ENCODE results near the gene PRICKLE4.

The PRICKLE4 gene, protein sequence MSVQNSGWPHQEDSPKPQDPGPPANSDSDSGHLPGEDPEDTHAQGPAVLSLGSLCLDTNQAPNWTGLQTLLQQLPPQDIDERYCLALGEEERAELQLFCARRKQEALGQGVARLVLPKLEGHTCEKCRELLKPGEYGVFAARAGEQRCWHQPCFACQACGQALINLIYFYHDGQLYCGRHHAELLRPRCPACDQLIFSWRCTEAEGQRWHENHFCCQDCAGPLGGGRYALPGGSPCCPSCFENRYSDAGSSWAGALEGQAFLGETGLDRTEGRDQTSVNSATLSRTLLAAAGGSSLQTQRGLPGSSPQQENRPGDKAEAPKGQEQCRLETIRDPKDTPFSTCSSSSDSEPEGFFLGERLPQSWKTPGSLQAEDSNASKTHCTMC

DNA sequence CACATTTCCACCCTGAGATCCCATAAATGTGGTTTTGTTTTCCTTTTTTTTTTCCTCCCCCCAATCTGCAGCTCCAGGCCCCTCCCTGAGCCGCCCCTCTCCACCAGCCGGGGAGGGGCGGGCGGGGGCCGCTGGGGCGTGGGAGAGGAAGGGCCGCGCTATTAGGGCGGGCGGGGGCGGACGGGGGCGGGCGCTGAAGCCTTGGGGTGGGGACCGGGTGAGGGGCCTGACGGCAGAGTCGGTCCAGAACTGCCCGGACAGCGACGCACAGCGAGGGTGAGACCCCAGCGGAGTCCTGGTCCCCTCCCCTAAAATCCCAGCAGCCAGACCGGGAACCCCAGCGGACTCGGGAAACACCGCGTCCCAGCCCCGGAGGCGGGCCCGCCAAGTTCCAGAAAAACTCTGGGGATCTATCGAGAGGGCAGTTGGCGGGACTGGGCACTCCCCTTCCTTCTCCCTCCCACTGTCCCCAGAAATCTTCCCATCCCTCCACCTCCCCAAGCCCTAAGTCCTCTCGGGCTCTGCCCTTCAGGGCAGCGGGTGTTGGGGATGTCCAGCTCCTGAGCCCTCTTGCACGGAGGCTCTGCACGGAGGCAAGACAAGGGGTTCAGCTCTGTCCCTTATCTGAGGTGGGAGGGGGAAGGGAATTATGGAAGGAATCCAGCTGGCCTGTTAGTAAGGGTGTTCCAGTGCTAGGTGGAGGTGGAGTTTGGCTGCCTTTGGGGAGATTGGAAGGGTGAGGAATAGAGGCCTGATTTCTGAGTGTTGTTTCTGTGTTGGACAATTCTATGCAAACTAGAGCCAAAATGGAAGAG lies at the start of gene PRICKLE4:
Gene PRICKLE4, plus strand, starts transcription at position 232 of the 815 bp plus-strand sequence. CDS start 2,692 bp downstream, outside the sequence.
- no peak for DNase-seq (ENCODE audit: low read depth in 2 of 2)

DNA sequence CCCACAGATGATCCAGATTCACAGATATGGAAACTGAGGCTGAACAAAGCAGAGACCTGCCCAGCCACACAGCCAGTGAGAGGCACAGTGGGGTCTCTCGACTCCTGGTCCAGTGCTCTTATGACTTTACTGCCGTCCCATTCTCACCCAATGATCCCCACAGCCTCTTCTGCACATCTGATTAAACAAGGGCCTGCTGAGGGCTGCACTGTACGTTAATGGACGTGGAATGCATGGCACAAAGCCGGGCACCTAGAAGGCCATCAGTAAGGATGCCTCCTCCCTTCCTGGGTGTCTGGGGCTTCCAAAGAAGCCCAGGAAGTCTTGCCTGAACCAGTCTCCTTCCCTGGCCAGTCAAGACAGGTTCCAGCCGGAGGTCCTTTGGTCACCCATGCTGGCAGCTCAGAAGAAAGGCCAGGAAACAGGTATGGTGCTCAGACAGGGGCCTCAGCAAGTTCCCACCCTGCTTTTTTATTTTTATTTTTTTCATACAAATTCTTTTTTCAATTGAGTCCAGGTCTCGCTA lies 49.0 kb upstream of the PRICKLE4 start:
- no peak for DNase-seq (ENCODE audit: low read depth in 2 of 2)

- no peak for DNase-seq (ENCODE audit: low read depth in 2 of 2)
Observed at GRCh38 chr6:41732149-41732548, 48.4 kb upstream of the PRICKLE4 start.

- DNase-seq (ENCODE audit: low read depth in 2 of 2) = no peak
Observed at GRCh38 chr6:41732591-41733359, 47.8 kb upstream of the PRICKLE4 start.

DNA sequence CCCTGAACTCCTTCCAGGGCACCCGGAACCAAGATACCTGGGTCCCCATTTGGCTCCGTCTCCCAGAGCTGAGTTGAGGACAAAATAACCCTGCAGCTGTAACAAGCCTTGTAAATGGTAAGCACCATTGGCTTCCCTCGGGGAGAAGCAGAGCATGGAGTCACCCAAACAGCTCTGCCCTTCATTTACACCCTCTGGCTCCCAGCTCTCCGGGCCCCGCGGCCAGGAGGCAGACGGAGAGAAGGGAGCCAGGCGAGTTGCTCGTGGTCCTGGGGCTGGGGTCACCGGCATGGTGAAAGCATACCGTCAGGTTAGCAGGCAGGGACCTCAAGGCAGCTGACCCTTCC lies 47.2 kb upstream of the PRICKLE4 start:
- no peak for DNase-seq (ENCODE audit: low read depth in 2 of 2)

DNA sequence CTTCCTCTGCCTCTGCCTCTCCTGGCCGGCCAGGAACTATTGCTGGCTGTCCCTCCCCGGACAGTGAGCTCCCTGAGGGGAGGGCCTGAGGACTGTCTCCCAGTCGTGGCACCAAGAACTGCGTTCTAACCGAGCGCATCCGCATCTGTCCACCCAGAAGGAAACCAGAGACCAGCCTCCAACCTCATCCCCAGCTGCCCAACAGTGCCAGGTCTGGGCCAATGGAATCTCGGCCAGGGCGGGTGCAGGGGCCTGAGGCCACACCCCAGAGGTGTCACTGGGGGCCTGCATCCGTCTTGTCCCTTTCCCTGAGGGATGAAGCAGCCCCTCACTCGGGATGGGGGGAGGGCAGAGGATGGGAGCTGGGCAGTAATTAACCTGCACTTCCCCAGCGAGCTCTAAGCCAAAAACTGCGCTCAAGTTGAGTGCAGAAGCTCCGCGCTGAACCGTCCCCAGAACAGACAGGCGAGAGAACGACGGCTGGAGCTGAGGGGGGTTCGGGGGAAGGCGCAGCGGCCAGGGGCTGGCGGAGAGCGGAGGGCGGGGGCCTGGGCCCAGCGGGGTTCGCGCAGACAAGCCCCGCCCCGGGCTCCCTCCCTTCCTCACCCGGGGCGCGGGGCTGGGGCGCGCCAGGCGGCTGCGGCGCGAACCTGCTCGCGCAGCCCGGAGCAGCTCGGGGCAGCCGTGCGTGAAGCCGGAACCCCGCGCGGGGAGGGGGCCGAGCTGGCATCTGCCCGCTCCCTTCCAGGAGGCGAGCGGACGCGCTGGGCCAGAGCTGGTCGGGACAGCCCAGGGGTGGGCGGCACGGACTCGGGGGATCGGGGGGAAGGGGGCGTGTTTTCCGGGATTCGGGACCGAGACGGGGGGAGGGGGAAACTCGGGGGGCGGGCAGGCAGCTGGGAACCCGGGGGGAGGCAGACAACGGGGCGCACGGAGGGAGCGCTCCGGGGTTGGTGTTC lies 46.6 kb upstream of the PRICKLE4 start:
- DNase-seq (ENCODE audit: low read depth in 2 of 2) = peak; percentile 31 to 33

GRCh38 chr6:41734666-41735426 lies 45.7 kb upstream of the PRICKLE4 start:
- DNase-seq (ENCODE audit: low read depth in 2 of 2) = peak in 1 of 2 experiments; percentile 30

DNA sequence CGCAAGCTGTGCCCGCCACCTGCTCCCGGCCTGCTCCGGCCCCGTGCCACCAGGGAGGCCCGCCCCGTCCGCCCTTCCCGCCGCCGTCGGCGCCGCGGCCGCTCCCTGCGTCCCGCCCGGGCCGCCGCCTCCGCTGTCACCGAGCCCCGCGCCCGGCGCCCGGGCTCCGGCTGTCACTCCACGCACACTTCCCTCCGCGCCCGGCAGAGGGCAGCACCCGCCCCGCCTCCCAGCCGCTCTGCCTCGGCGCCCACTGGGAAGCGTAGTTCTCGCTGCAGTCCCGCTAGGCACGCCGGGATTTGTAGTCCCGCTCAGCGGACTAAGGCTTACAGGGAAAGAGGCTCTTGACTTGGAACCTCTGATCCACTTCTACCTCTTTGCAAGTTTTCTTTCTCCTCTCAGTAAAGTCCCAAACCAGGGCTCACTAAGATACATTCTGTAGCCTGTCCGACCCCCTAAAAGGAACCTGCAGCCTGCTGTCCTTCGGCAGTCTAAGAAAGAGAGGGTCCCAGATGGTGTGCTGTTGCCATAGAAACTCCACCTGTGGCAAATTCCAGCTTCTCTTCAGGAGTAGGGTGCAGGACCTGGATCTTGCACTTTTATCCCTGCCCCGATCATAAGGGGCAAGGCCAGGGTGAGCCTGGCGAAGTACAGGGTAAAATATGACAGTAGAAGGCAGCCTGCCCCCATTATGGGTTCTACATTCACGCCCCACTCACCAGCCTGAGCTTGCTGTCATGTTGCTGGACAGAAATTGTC lies 45.0 kb upstream of the PRICKLE4 start, which contains the start of gene TFEB:
Gene TFEB, minus strand, starts transcription at position 182 of the 759 bp plus-strand sequence. CDS start 44,395 bp downstream, outside the sequence.
- peak; percentile 71 to 72 for DNase-seq (ENCODE audit: low read depth in 2 of 2)

GRCh38 chr6:41736186-41736733 lies 44.3 kb upstream of the PRICKLE4 start:
- no peak for DNase-seq (ENCODE audit: low read depth in 2 of 2)

DNA sequence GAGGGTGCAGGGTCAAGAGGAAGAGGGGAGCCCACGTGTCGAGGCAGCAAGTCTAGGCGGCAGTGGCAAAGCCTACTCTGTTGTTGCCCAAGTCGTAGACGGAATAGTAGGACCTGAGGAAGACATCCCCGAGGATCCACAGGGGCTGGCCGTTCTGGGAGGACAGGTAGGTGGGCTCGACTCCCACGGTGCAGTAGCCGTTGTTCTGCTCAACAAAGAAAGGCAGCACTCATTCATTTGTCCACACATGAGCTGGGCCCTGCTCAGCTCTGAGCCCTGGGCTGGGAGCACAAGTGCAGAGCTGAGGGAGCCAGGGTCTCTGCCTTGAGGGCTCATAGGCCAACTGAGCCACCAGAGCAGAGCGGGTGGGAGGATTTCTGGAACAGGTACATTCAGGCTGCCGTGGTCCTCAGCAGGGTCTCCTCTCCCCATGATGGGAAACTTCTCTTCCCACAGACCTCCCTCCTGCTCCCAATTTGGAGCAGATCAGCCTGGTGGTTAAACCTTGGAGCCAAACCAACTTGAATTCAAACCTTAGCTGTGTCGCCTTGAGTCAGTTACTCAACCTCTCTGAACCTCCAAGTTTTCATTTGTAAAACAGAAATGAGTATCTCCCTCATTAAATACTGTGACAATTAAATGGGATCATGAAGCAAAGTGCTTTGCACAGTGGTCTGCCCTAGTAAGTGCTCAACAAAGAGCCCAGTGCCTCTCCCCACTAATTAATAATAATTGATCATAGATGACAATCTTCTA lies 43.6 kb upstream of the PRICKLE4 start:
- no peak for DNase-seq (ENCODE audit: low read depth in 2 of 2)

DNA sequence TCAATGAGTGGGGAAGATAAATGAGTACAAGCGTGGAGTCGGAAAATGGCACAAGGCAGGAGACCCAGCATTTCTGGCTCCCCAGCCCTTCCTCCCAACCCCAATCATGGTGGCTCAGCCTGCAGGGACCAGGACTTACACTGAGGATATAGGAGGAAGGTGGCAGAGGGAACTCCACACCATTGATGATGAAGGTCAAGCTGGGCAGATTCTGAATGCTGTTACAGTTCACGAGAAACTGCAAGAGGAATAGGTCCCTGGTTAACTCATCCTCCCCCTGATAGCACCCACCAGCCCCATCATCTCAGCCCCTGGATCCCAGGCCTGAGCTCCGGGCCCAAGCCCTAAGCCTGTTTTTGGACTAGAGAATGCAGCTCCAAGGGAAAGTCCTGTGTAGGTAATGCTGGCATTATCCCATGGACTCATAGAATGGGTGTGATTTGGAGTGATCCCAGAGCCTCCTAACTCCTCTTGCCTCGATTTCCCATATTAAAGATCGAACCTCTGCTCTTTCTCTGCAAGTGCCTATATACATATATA lies 42.9 kb upstream of the PRICKLE4 start:
- DNase-seq (ENCODE audit: low read depth in 2 of 2) = no peak

- DNase-seq (ENCODE audit: low read depth in 2 of 2) = no peak
Observed at GRCh38 chr6:41739041-41739440, 41.5 kb upstream of the PRICKLE4 start.

DNA sequence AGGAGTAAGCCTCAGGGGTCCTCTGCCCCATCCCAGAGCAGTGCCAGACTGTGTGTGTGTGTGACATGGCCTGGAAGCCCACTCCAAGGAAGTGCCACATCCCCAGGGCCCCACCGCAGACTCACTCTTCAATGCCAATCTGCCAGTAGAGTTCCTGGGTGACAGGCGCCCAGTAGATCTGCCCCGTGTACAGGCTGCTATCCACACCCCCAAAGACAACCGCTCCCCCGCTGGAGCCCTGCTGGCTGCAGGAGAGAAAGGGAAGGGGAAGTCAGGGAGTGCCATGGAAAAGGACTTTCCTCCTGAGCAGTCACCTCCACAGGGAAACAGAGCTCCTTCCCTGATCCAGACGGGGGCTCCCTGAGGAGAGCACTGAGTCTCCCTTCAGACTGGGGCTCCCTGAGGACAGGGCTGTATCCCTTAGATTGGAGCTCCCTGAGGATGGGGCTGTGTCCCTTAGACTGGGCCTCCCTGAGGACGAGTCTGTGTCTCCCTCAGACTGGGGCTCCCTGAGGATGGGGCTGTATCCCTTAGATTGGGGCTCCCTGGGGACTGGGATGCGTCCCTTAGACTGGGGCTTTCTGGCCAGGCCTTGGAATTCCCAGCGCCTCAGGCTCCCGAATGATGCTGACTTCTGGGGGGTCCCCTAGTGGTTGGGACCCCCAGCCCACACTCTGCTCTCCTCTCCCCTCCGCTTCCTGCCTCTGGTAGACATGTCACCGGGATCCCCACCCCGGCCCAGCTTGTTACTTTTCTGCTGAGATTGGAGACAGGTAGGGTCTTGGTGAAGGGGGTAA lies 40.0 kb upstream of the PRICKLE4 start:
- DNase-seq (ENCODE audit: low read depth in 2 of 2) = no peak

DNA sequence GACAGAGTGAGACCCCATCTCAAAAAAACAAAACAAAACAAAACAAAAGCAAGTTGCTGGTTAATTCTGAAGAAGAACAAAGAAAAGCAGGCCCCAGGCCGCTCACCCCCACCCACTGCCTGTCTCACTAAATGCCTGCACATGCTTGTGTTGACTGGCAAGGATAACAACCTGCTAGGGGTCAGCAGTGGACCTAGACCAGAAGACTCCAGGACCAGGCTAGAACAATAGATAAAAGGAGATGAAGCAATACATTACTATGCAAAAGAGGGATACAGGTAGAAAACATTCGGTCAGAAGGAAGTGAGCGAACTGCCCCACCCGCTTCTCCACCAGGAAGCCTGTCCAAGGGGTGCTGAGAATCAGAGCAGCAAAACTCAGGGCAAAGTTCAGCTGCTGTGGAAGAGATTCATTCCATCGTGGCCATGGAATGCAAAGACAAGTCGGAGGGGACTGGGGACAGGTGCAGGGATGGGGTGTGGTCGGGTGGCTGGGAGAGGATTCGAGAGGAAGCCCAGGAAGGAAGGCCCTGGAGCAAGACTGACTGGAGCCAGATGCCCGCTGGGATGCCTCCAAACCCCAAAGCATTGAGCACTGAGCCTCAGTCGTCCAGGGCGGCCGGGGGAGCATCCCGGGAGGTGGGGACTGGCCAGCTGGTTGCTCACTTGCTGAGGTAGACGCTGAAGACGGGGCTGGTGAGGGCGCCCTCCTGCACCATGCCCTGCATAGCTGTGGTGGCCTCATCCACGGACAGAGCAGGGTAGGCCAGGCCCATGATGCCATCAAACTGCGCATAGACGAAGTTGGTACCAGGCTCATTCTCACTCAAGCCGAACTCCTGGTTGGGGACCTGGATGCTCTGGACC lies 38.7 kb upstream of the PRICKLE4 start:
- DNase-seq (ENCODE audit: low read depth in 2 of 2) = no peak

GRCh38 chr6:41743406-41744235 lies 37.0 kb upstream of the PRICKLE4 start:
- no peak for DNase-seq (ENCODE audit: low read depth in 2 of 2)
